Stimulated activated CD8-positive, alpha-beta memory T cell treated with anti-CD3 and anti-CD28 coated beads, Interleukin-15, amount 100 ng/mL, for 48 hours (primary cell): ENCODE data around the gene TSPAN12.
"Not testable (repeated sequence)": the region's sequence is repeated elsewhere in the genome, so short reads cannot be mapped to it uniquely, and the experiment has no call there.

Experiments used
- DNase-seq, 2 donors: peaks; one replicate each; pipeline ENCODE4 v3.0.0-alpha.2; 2020; ENCODE audit warnings: low read depth in 2 of 2

TSPAN12 gene

GRCh38 chr7:120806669-120807068 lies 51.3 kb downstream of the TSPAN12 start:
- no peak for DNase-seq

- peak in 1 of 2 donors; percentile 14 for DNase-seq
Observed at GRCh38 chr7:120805636-120806388, 52.1 kb downstream of the TSPAN12 start.

DNA sequence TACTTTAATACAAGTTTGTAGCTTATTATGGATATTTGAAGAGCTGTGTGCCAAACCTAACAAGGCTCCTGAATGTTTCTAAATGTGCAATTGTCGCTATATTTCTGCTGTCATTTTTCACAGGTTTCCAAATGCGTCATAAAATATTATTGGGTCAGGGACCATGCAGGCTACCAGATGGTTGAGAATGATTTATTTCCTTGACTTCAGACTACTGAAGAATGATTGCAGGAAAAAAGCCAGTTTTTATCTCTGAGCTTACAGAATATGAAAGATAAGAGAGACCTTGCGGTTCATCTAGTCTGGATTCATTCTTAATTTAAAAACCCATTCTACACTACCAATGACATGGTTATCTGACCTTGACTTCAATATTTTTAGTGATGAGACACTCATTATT lies 55.2 kb downstream of the TSPAN12 start:
- no peak for DNase-seq

GRCh38 chr7:120799813-120800475 lies 58.0 kb downstream of the TSPAN12 start:
- no peak for DNase-seq

DNA sequence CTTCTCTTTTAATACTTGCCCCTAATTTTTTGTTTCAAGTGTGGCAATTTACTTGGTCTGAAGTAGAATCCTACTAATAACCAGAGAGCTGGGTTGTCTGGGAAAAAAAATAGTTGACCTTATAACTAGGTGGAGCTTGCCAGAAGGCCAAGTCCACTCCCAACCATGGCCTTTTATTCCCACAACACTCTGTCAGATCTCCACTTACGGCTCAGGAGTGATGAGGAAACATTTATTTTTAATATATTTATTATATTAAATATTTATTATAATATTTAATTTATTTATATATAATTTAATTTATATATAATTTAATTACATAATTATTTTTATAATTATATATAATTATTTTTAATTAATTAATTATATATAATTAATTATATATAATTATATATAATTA lies 58.8 kb downstream of the TSPAN12 start:
- DNase-seq, result no peak

GRCh38 chr7:120797026-120797645 lies 60.8 kb downstream of the TSPAN12 start:
- DNase-seq, result no peak

DNA sequence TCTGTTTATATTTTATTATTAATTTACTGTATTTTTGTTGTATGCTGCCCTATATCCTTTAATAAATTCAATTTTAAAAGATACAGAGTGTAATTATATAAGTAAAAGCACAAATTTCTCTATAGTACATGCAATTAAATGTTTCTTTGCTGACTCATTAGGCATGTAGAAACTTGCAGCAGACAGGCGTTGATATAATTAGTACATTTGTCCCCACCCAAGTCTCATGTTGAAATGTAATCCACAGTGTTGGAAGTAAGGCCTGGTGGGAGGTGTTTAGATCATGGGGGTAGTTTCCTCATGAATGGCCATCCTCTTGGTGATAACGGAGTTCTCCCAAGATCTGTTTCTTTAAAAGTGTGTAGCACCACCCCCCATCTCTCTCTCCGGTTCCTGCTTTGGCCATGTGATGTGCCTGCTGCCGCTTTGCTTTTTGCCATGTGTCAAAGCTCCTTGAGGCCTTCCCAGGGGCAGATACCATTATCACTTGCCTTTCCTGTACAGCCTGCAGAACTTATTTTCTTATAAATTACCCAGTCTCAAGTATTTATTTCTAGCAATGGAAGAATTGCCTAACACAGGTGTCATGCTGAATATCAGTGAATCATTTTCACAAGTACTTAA lies 63.7 kb downstream of the TSPAN12 start:
- DNase-seq, result no peak

GRCh38 chr7:120793213-120793936 lies 64.6 kb downstream of the TSPAN12 start:
- DNase-seq, result no peak

- DNase-seq, result no peak
Observed at GRCh38 chr7:120792861-120793130, 65.1 kb downstream of the TSPAN12 start.

DNA sequence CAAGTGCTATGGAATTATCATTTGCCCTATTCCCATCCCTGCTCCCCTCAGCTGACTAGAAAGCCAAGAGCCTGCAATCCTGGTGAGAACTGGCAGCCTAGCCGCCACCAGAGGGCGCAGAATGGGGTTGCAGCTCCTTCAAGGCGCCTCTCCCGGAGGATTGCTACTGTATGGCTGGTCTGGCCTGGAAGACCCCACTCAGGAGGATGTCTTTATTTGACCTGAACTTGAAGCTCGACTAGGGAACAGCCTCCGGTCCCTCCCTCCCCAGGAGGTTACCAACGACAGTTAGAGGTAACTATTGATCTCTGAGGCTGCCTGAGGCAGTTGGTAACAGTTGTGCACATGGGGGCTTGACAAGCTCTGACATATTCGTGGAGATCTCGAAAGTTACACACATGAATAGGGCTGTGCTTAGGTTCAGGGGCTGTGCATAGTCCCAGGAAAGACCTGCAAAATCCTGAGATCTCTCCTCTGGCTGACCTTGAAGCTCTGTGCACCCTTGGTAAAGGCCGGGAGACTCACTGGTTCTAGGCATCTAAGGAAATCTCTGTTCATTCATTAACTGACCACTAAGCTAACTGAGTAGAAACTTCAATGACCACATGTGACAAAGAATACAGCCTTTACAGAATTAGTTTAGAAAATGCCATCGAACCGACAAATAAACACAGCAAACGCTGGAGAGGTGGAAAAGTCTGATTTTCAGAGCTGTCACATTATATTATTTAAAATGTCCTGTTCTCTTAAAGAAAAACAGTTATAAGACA lies 65.7 kb downstream of the TSPAN12 start:
- peak; percentile 26 to 30 for DNase-seq

- no peak for DNase-seq
Observed at GRCh38 chr7:120785095-120785494, 72.8 kb downstream of the TSPAN12 start.

DNA sequence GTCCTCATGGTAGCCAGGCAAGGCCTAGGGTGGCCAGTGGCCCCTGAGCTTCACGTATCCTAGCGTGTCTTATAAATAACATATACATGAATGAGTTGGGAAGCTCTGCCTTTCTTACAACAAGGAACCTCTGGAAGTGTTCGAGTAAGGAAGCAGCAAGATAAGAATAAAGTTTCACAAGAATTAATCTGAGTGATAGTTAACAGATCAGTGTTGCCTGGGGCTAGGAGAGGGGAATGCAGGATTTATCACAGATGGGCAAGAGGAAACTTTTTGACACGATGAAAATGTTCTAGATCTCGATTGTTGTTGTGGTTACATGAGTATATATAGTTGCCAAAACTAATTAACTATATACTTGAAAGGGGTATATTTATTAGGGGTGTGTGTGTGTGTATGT lies 74.2 kb downstream of the TSPAN12 start:
- no peak for DNase-seq

DNA sequence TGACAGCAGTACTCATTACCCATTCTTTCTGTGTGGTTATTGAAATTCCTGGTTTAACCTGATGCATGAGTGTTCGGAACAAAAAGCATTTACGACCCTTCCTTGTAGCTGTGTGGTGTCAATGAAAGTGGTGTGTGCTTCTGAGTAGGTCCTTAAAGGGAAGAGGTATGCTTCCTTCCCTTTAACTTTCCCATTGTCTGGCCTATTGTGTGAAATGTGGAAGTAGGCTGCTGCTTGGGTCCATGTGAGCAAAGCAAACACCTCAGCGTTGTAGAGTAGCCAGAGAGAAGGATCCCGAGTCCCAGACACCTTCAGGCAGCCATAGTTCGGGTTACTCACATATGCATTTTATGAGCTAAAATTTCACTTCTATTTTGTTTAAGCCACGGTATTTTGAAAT lies 74.7 kb downstream of the TSPAN12 start:
- DNase-seq, result no peak

DNA sequence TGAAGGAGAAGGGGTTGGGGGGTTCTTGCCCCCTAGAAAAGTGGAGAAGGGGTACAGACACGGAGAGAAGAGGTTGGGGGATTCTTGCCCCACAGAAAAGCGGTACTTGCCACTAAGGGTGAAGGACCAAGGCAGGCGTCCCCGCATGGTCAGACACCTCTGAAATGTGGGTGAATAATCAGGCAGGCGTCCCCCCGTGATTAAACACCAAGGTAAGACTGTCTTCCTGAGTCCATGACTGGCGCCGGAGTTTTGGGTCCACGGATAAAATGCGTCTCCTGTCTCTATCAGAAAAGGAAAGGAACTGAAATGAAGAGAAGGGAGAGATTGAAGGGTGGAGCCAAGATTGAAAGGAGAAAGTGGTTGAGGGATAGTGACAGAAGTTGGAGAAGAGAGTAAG lies 76.0 kb downstream of the TSPAN12 start:
- not testable (repeated sequence) for DNase-seq

GRCh38 chr7:120780938-120781337 lies 77.0 kb downstream of the TSPAN12 start:
- DNase-seq, result no peak

DNA sequence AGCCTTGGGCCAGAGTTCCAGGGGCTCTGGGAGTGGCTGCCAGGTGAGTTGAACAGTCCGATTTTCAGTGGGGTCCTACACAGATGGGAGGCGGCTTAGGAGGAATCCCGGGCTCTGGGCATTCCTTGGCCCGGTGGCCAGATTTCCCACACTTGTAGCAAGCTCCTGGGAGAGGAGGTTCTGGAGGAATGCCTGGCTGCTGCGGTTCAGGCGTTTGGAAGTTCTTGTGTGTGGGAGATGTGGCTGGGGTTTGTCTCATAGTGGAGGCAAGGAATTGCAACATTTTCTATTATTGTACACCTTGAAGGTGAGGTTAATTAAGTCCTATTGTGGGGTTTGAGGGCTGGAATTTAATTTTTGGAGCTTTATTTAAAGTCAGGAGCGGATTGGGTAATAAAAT lies 77.5 kb downstream of the TSPAN12 start:
- not testable (repeated sequence) for DNase-seq

- DNase-seq, result not testable (repeated sequence)
Observed at GRCh38 chr7:120779078-120779477, 78.9 kb downstream of the TSPAN12 start.

DNA sequence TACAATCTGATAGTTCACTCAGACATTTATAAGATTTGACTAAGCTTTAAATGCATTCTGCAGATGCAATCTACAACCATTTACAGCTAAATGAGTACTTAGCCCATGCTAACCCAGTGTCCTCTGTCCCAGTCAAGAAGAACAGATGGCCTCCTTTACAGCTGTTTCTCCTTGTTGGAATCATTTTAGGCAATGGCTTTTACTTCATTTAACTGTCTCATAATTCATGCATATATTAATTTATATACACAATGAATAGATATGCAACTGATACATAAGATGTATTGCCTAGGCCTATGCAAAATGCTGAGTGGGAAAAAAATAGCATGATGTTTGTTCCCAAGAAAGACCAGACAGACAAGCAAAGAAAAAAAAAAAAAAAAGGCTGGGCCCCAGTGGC lies 82.2 kb downstream of the TSPAN12 start:
- no peak for DNase-seq

GRCh38 chr7:120774481-120774880 lies 83.5 kb downstream of the TSPAN12 start:
- no peak for DNase-seq

GRCh38 chr7:120770206-120770605 lies 87.7 kb downstream of the TSPAN12 start:
- DNase-seq, result no peak

DNA sequence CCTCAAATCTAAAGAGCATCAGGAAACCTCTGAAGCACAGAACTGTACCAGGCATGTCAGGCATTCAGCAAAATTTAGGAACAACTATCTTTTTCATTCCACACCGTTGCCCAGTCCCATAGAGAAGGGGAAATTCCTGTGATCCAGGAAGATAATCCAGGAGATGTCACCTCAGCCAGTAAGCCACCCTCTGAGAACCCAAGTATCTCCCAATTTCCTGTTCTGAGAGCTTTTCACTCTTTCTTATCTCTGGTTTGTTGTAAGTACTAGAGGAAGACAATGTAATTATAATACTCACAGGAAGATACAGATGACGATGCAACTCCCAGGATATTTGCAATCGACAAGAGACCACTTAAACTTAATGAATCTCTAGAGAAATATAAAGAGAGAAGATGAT lies 97.1 kb downstream of the TSPAN12 start:
- no peak for DNase-seq
